IMR-90 (cell line): ENCODE data around the gene VARS2. TPM values are rescaled to one million over a fixed set of nuclear protein-coding genes. Genes with fewer than 3 reads are reported as not detected.

Experiments
- ATAC-seq: fragments of 200-7000 bp; cut with Tn5 transposase; 2 replicates; pipeline ENCODE4 v1.9.1; 2020; ENCODE audit warnings: low read depth, mild to moderate bottlenecking, moderate library complexity
- BruUV-seq: library from RNA; stranded (reverse); fragments of 400-500 nt; replicated peaks from 2 replicates; lab custom pipeline; 2021; lab: Mats Ljungman, UMichigan
- CTCF ChIA-PET: fragments of 300-600 bp; formaldehyde crosslinking; extraction: SDS; loops from one replicate; lab custom pipeline; 2021; ENCODE audit warnings: antibody characterized with exemption; lab: Yijun Ruan, JAX
- POLR2A ChIA-PET: fragments of 300-600 bp; sonication (Branson Sonifier 250); formaldehyde crosslinking; loops from one replicate; lab custom pipeline; 2022; ENCODE audit warnings: antibody characterized with exemption; ENCODE audit not compliant: unreplicated experiment; lab: Charles Lee
- DNase-seq: peaks from one replicate; pipeline ENCODE4 v3.0.0; 2013
- H2AFZ ChIP-seq: replicated peaks from 2 replicates; pipeline ENCODE3; 2013; ENCODE audit warnings: low read length, mild to moderate bottlenecking; ENCODE audit not compliant: poor library complexity
- H2AK5ac ChIP-seq: 2 replicates; pipeline ENCODE4 v1.6.1; 2013; ENCODE audit warnings: low read depth, low read length, inconsistent platforms
- H2AK9ac ChIP-seq: replicated peaks from 2 replicates; pipeline ENCODE3; 2013; ENCODE audit warnings: mild to moderate bottlenecking, low read depth, low read length, moderate library complexity; ENCODE audit not compliant: poor library complexity
- H2BK120ac ChIP-seq: 2 replicates; pipeline ENCODE4 v1.6.1; 2013; ENCODE audit warnings: low read depth, low read length, inconsistent platforms
- H2BK15ac ChIP-seq: 3 replicates; pipeline ENCODE4 v1.6.1; 2013; ENCODE audit warnings: low read depth, low read length, inconsistent platforms
- H2BK20ac ChIP-seq: 2 replicates; pipeline ENCODE4 v1.6.1; 2013; ENCODE audit warnings: low read depth, mild to moderate bottlenecking, inconsistent platforms, low read length, moderate library complexity
- H2BK5ac ChIP-seq: 2 replicates; pipeline ENCODE4 v1.6.1; 2013; ENCODE audit warnings: mild to moderate bottlenecking, low read depth, low read length, inconsistent platforms; ENCODE audit not compliant: poor library complexity, severe bottlenecking
- H3K14ac ChIP-seq: replicated peaks from 2 replicates; pipeline ENCODE4 v1.6.1; 2013; ENCODE audit warnings: low read depth, low read length, inconsistent platforms
- H3K18ac ChIP-seq: 2 replicates; pipeline ENCODE4 v1.6.1; 2013; ENCODE audit warnings: low read depth, low read length, control low read depth
- H3K23ac ChIP-seq: 2 replicates; pipeline ENCODE4 v1.6.1; 2013; ENCODE audit warnings: low read depth, low read length, inconsistent platforms
- H3K27ac ChIP-seq: 2 replicates; pipeline ENCODE4 v1.5.1; 2013; ENCODE audit warnings: mild to moderate bottlenecking, control low read depth, low read length; ENCODE audit not compliant: insufficient read depth
- H3K27me3 ChIP-seq: 2 replicates; pipeline ENCODE4 v1.6.1; 2013; ENCODE audit warnings: low read length; ENCODE audit not compliant: control insufficient read depth, insufficient read depth
- H3K36me3 ChIP-seq: 2 replicates; pipeline ENCODE4 v1.6.1; 2013; ENCODE audit warnings: low read length, mixed read lengths; ENCODE audit not compliant: control insufficient read depth, insufficient read depth
- H3K4ac ChIP-seq: 2 replicates; pipeline ENCODE4 v1.6.1; 2013; ENCODE audit warnings: low read depth, low read length, inconsistent platforms
- H3K4me1 ChIP-seq: 2 replicates; pipeline ENCODE4 v1.6.1; 2013; ENCODE audit warnings: low read length, mixed read lengths; ENCODE audit not compliant: control insufficient read depth, insufficient read depth
- H3K4me2 ChIP-seq: 2 replicates; pipeline ENCODE4 v1.6.1; 2013; ENCODE audit warnings: low read depth, mild to moderate bottlenecking, control low read depth, low read length, moderate library complexity
- H3K4me3 ChIP-seq: 2 replicates; pipeline ENCODE4 v1.5.1; 2013; ENCODE audit warnings: low read depth, mild to moderate bottlenecking, control low read depth, low read length, moderate library complexity; ENCODE audit not compliant: insufficient read depth
- H3K56ac ChIP-seq: 2 replicates; pipeline ENCODE4 v1.6.1; 2013; ENCODE audit warnings: low read length, inconsistent platforms; ENCODE audit not compliant: insufficient read depth; ENCODE audit errors: extremely low read depth
- H3K79me1 ChIP-seq, 2 experiments: 2 replicates each; pipeline ENCODE4 v1.6.1; 2013; ENCODE audit warnings: low read length in 2 of 2, inconsistent platforms in 1 of 2, low read depth in 1 of 2
- H3K9ac ChIP-seq: 2 replicates; pipeline ENCODE4 v1.6.1; 2013; ENCODE audit warnings: low read depth, low read length, control low read depth
- H3K9me1 ChIP-seq: 2 replicates; pipeline ENCODE4 v1.6.1; 2013; ENCODE audit warnings: low read length, inconsistent platforms; ENCODE audit not compliant: insufficient read depth
- H3K9me3 ChIP-seq: 2 replicates; pipeline ENCODE4 v1.6.1; 2013; ENCODE audit warnings: low read length; ENCODE audit not compliant: control insufficient read depth, insufficient read depth
- H4K20me1 ChIP-seq: 2 replicates; pipeline ENCODE4 v1.6.1; 2013; ENCODE audit warnings: low read length, inconsistent platforms; ENCODE audit not compliant: insufficient read depth
- H4K5ac ChIP-seq: 2 replicates; pipeline ENCODE4 v1.6.1; 2013; ENCODE audit warnings: mild to moderate bottlenecking, low read depth, low read length, control low read depth
- H4K8ac ChIP-seq, 2 experiments: 2 replicates each; pipeline ENCODE4 v1.6.1; 2013; ENCODE audit warnings: low read depth in 2 of 2, low read length in 2 of 2, control low read depth in 1 of 2, inconsistent platforms in 1 of 2
- H4K91ac ChIP-seq: 2 replicates; pipeline ENCODE4 v1.6.1; 2013; ENCODE audit warnings: low read depth, low read length, inconsistent platforms; ENCODE audit not compliant: insufficient read depth
- BHLHE40 ChIP-seq: fragments of 150-350 bp; IDR thresholded peaks from 2 replicates; pipeline ENCODE4 v1.6.1; 2016; ENCODE audit warnings: mild to moderate bottlenecking, low read depth, low read length
- CEBPB ChIP-seq: IDR thresholded peaks from 2 replicates; pipeline ENCODE4 v1.6.1; 2012; ENCODE audit warnings: low read depth, low read length, improper control_type of control experiment
- CHD1 ChIP-seq: IDR thresholded peaks from 2 replicates; pipeline ENCODE4 v1.6.1; 2012; ENCODE audit warnings: low read depth, low read length, improper control_type of control experiment
- CTCF ChIP-seq: conservative IDR thresholded peaks from 2 replicates; pipeline ENCODE4 v1.5.1; 2012; ENCODE audit warnings: mild to moderate bottlenecking, low read depth, low read length, improper control_type of control experiment
- FOS ChIP-seq: fragments of 150-350 bp; IDR thresholded peaks from 2 replicates; pipeline ENCODE4 v1.6.1; 2016; ENCODE audit warnings: low read depth, low read length
- MAFK ChIP-seq: IDR thresholded peaks from 2 replicates; pipeline ENCODE4 v1.6.1; 2012; ENCODE audit warnings: low read depth, low read length, improper control_type of control experiment
- MAZ ChIP-seq: IDR thresholded peaks from 2 replicates; pipeline ENCODE4 v1.6.1; 2012; ENCODE audit warnings: low read depth, mild to moderate bottlenecking, low read length, improper control_type of control experiment, moderate library complexity, borderline replicate concordance
- MXI1 ChIP-seq: IDR thresholded peaks from 2 replicates; pipeline ENCODE4 v1.6.1; 2012; ENCODE audit warnings: low read depth, mild to moderate bottlenecking, low read length, moderate library complexity, borderline replicate concordance
- NFE2L2 ChIP-seq: fragments of 150-350 bp; IDR thresholded peaks from 2 replicates; pipeline ENCODE4 v1.6.1; 2016; ENCODE audit warnings: low read depth, mild to moderate bottlenecking, low read length
- POLR2A ChIP-seq: IDR thresholded peaks from 2 replicates; pipeline ENCODE4 v1.6.1; 2012; ENCODE audit warnings: mild to moderate bottlenecking, low read depth, low read length
- RAD21 ChIP-seq: IDR thresholded peaks from 2 replicates; pipeline ENCODE4 v1.6.1; 2012; ENCODE audit warnings: low read length, improper control_type of control experiment
- RCOR1 ChIP-seq: IDR thresholded peaks from 2 replicates; pipeline ENCODE4 v1.6.1; 2012; ENCODE audit warnings: mild to moderate bottlenecking, low read length, improper control_type of control experiment; ENCODE audit not compliant: insufficient replicate concordance
- RFX5 ChIP-seq: IDR thresholded peaks from 2 replicates; pipeline ENCODE4 v1.8.0; 2012; ENCODE audit warnings: low read depth, mild to moderate bottlenecking, low read length, moderate library complexity
- SMC3 ChIP-seq: fragments of 150-350 bp; IDR thresholded peaks from 2 replicates; pipeline ENCODE4 v1.6.1; 2016; ENCODE audit warnings: low read depth, mild to moderate bottlenecking, antibody characterized with exemption, low read length, moderate library complexity
- WGBS, 2 experiments: methylation state at CpG; one replicate each; pipeline versions ENCODE4 v1.1.5 to v1.1.7; 2013; ENCODE audit warnings: missing lambda C conversion rate in 2 of 2; ENCODE audit not compliant: insufficient read length in 1 of 2; ENCODE audit errors: extremely low coverage in 2 of 2; 5-methylcytosine and 5-hydroxymethylcytosine counted together
- dilution Hi-C: fragments of 300-500 bp; cut with HindIII; formaldehyde crosslinking; loops from one replicate; pipeline ENCODE4 v1.14.3; 2018; ENCODE audit warnings: low sequenced_read_pairs; ENCODE audit not compliant: unreplicated experiment
- in situ Hi-C: fragments of 300-500 bp; cut with MboI; formaldehyde crosslinking; loops from 3 replicates; pipeline ENCODE4 v1.14.3; 2019; ENCODE audit warnings: low sequenced_read_pairs, inconsistent platforms, mixed read lengths
- intact Hi-C: fragments of 100-400 bp; cut with micrococcal nuclease; formaldehyde crosslinking; loops from 2 replicates; pipeline ENCODE4 v1.10.0; 2022
- polyA plus RNA-seq, 3 experiments: library from polyadenylated mRNA; depleted of rRNA; stranded (reverse); fragments of >200 nt; gene quantifications; 2 replicates each; pipeline ENCODE4 v1.2.3, GENCODE V29; 2012; ENCODE audit warnings: low replicate concordance in 1 of 3
- total RNA-seq: library from RNA; depleted of rRNA; stranded (reverse); fragments of >200 nt; gene quantifications from 2 replicates; pipeline ENCODE4 v1.2.3, GENCODE V29; 2012
- TF ChIP-seq, protein P1 (sequence below): fragments of 150-350 bp; IDR thresholded peaks from 2 replicates; pipeline ENCODE4 v1.6.1; 2016; ENCODE audit warnings: low read depth, mild to moderate bottlenecking, low read length, moderate library complexity, borderline replicate concordance
- TF ChIP-seq, protein P2 (sequence below): fragments of 150-350 bp; IDR thresholded peaks from 2 replicates; pipeline ENCODE4 v1.6.1; 2017; ENCODE audit warnings: mild to moderate bottlenecking, antibody characterized with exemption, low read length, low read depth

VARS2 gene
- total and polyA plus RNA-seq, 2 of the 4 experiments (the other 2 are of a cell fraction): 7.2 to 14.0 TPM

- Histone ChIP-seq H3K23ac (no peak overlapping the region), H4K20me1 (no peaks in the 10 kb centered on the region), H2AFZ (no peak overlapping the region), H3K4me3 (no peak overlapping the region), H4K5ac (no peak overlapping the region), H3K4me2 (no peak overlapping the region), H2BK120ac (no peak overlapping the region), H3K4ac (no peak overlapping the region), H2AK9ac (no peak overlapping the region), H3K9ac (no peak overlapping the region), H4K91ac (no peak overlapping the region), H2BK20ac (no peak overlapping the region), H3K79me1 (no peaks in the 10 kb centered on the region), H2AK5ac (no peak overlapping the region), H3K4me1 (no peaks in the 10 kb centered on the region), H3K56ac (no peak overlapping the region), H3K27me3 (peaks cover 62% of the 10 kb centered on the region), H3K36me3 (no peaks in the 10 kb centered on the region), H3K9me3 (peaks cover 9% of the 10 kb centered on the region), H3K27ac (no peak overlapping the region), H3K14ac (no peak overlapping the region), H2BK5ac (no peak overlapping the region), H3K9me1 (no peaks in the 10 kb centered on the region), H2BK15ac (no peak overlapping the region), H3K18ac (no peak overlapping the region), H4K8ac (no peak overlapping the region)
- dilution Hi-C loops: no loop called here
- in situ Hi-C loops: no loop called here
- intact Hi-C loops: no loop called here
- BruUV-seq: no TSS peak
- no CpG with 5 or more reads among the region's 6 CpGs for WGBS, 2 experiments
- no peak for DNase-seq
- CTCF ChIA-PET: no interaction called here
- POLR2A ChIA-PET: no interaction called here
- TF ChIP-seq MAZ (no peak), MXI1 (no peak), CHD1 (no peak), SMC3 (no peak), RFX5 (no peak), FOS (no peak), CEBPB (no peak), MAFK (no peak), BHLHE40 (no peak), CTCF (no peak), POLR2A (no peak), NFE2L2 (no peak), RAD21 (no peak), RCOR1 (no peak)
- TF ChIP-seq, protein P1, sequence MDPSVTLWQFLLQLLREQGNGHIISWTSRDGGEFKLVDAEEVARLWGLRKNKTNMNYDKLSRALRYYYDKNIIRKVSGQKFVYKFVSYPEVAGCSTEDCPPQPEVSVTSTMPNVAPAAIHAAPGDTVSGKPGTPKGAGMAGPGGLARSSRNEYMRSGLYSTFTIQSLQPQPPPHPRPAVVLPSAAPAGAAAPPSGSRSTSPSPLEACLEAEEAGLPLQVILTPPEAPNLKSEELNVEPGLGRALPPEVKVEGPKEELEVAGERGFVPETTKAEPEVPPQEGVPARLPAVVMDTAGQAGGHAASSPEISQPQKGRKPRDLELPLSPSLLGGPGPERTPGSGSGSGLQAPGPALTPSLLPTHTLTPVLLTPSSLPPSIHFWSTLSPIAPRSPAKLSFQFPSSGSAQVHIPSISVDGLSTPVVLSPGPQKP: no peak
- TF ChIP-seq, protein P2, sequence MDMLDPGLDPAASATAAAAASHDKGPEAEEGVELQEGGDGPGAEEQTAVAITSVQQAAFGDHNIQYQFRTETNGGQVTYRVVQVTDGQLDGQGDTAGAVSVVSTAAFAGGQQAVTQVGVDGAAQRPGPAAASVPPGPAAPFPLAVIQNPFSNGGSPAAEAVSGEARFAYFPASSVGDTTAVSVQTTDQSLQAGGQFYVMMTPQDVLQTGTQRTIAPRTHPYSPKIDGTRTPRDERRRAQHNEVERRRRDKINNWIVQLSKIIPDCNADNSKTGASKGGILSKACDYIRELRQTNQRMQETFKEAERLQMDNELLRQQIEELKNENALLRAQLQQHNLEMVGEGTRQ: no peak
- no peak for ATAC-seq
These were observed 34.8 kb downstream of the VARS2 start for GRCh38 chr6:30948811-30949210.
